Measurements from ENCODE around the gene OR4K2. TPM values are rescaled to one million over a fixed set of nuclear protein-coding genes. Genes with fewer than 3 reads are reported as not detected.

OR4K2 gene
- total RNA-seq, 1 experiment from 2014 or later, result not detected

Other genes starting within 250 kb of the OR4K2 start
- not detected in 2 replicates for gene OR11H2, start 161.3 kb upstream of the OR4K2 start, total RNA-seq (2014; rRNA removed; shearing (Covaris generic))
- gene OR4Q3, start 131.6 kb upstream of the OR4K2 start, total RNA-seq (2014; rRNA removed; shearing (Covaris generic)), result not detected in 2 replicates
- gene OR4M1, start 101.6 kb upstream of the OR4K2 start, total RNA-seq (2014; rRNA removed; shearing (Covaris generic)), result 0.87 TPM in 1 of 2 replicates, not detected in the other
- gene OR4N2, start 71.4 kb upstream of the OR4K2 start, total RNA-seq (2014; rRNA removed; shearing (Covaris generic)), result 0.14 TPM in 1 of 2 replicates, not detected in the other
- not detected in 2 replicates for gene OR4K5, start 45.5 kb downstream of the OR4K2 start, total RNA-seq (2014; rRNA removed; shearing (Covaris generic))
- gene OR4K1, start 55.8 kb downstream of the OR4K2 start, total RNA-seq (2014; rRNA removed; shearing (Covaris generic)), result not detected in 2 replicates
- not detected in 2 replicates for gene OR4K15, start 100.4 kb downstream of the OR4K2 start, total RNA-seq (2014; rRNA removed; shearing (Covaris generic))
- gene OR4Q2, start 127.0 kb downstream of the OR4K2 start, total RNA-seq (2014; rRNA removed; shearing (Covaris generic)), result not detected in 2 replicates
- not detected in 2 replicates for gene OR4K14, start 144.2 kb downstream of the OR4K2 start, total RNA-seq (2014; rRNA removed; shearing (Covaris generic))
- not detected in 2 replicates for gene OR4K13, start 160.9 kb downstream of the OR4K2 start, total RNA-seq (2014; rRNA removed; shearing (Covaris generic))
- gene OR4L1, start 184.9 kb downstream of the OR4K2 start, total RNA-seq (2014; rRNA removed; shearing (Covaris generic)), result not detected in 2 replicates
- not detected in 2 replicates for gene OR4K17, start 235.6 kb downstream of the OR4K2 start, total RNA-seq (2014; rRNA removed; shearing (Covaris generic))